ENCODE results near the gene SCYL2.
"Not testable (repeated sequence)": the region's sequence is repeated elsewhere in the genome, so short reads cannot be mapped to it uniquely, and the experiment has no call there.

DNA sequence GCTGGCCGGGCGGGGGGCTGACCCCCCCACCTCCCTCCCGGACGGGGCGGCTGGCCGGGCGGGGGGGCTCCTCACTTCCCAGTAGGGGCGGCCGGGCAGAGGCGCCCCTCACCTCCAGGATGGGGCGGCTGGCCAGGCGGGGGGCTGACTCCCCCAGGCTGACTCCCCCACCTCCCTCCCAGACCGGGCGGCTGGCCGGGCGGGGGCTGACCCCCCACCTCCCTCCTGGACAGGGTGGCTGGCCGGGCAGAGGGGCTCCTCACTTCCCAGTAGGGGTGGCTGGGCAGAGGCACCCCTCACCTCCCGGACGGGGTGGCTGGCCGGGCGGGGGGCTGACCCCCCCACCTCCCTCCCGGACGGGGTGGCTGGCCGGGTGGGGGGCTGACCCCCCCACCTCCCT, 27.4 kb downstream of the SCYL2 start:
- not testable (repeated sequence) for TF ChIP-seq POLR2A (IDR thresholded peaks at IDR 0.05)
- TF ChIP-seq, protein P1, sequence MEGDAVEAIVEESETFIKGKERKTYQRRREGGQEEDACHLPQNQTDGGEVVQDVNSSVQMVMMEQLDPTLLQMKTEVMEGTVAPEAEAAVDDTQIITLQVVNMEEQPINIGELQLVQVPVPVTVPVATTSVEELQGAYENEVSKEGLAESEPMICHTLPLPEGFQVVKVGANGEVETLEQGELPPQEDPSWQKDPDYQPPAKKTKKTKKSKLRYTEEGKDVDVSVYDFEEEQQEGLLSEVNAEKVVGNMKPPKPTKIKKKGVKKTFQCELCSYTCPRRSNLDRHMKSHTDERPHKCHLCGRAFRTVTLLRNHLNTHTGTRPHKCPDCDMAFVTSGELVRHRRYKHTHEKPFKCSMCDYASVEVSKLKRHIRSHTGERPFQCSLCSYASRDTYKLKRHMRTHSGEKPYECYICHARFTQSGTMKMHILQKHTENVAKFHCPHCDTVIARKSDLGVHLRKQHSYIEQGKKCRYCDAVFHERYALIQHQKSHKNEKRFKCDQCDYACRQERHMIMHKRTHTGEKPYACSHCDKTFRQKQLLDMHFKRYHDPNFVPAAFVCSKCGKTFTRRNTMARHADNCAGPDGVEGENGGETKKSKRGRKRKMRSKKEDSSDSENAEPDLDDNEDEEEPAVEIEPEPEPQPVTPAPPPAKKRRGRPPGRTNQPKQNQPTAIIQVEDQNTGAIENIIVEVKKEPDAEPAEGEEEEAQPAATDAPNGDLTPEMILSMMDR (IDR thresholded peaks at IDR 0.05) = not testable (repeated sequence)
